ENCODE data around the gene MYD88. TPM values are rescaled to one million over a fixed set of nuclear protein-coding genes. Genes with fewer than 3 reads are reported as not detected.
A peak's percentile ranks its signal among the peaks of the same experiment; 100 is the strongest.

Gene MYD88
- polyA plus RNA-seq, 2 of the 4 experiments (the other 2 are of a cell fraction) = 16.8 to 22.3 TPM

DNA sequence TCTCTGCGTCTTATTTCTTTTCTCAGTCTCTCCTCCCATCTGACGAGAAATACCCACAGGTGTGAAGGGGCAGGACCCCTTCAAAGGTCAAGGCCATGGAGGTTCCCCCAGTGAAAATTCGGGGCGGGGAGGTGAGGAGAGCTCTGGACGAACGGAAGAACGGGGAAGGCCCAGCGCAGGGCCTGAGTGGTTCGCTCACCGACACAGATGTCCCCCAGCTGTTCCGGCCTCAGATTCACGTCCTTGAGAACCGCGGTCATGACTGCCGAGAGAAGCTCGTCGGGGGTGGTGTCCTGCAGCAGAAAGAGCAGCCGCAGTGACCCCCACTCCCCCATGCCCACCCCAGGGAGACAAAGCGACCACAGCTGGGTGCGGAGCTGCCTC is 2.1 kb upstream of the MYD88 start:
- H3K9me3 ChIP-seq = no peaks in the 10 kb centered on the region
- ATAC-seq (no peak), FAIRE-seq (no peak), DNase-seq (ENCODE audit: low read depth in 1 of 2, low spot score in 1 of 2) (no peak)
- ChIA-PET POLR2A (interaction anchor here (0.8 to 4.0 kb wide), 8 partner anchors 8 to 319 kb away, joined by 4 to 75 read pairs (median 8); partner anchors contain the start of genes ACVR2B, OXSR1 and XYLB), CTCF (interaction anchor here (1.0 to 3.0 kb wide), 5 partner anchors 8 to 345 kb away, joined by 3 to 19 read pairs (median 4); partner anchors contain the start of gene OXSR1)
- 3% methylated on average over 11 of the region's 20 CpGs for WGBS (ENCODE audit: missing lambda C conversion rate)
- H3K27ac ChIP-seq = peak overlapping the region; percentile 76 to 92
- H3K4me1 ChIP-seq = peaks cover 36% of the 10 kb centered on the region
- TF ChIP-seq, protein P1, sequence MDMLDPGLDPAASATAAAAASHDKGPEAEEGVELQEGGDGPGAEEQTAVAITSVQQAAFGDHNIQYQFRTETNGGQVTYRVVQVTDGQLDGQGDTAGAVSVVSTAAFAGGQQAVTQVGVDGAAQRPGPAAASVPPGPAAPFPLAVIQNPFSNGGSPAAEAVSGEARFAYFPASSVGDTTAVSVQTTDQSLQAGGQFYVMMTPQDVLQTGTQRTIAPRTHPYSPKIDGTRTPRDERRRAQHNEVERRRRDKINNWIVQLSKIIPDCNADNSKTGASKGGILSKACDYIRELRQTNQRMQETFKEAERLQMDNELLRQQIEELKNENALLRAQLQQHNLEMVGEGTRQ (IDR thresholded peaks at IDR 0.05) = no peak
- TF ChIP-seq SREBF2 (IDR thresholded peaks at IDR 0.05) = no peak
- TF ChIP-seq CHD4 (IDR thresholded peaks at IDR 0.05; ENCODE audit: borderline replicate concordance) = no peak
- no peak for TF ChIP-seq SMC3 (IDR thresholded peaks at IDR 0.05)
- no peak for TF ChIP-seq TFCP2L1 (CRISPR knock-in tag; IDR thresholded peaks at IDR 0.05)
- TF ChIP-seq KDM5A (IDR thresholded peaks at IDR 0.05) = no peak
- TF ChIP-seq CBX2 (IDR thresholded peaks at IDR 0.05; ENCODE audit: borderline replicate concordance, low read depth) = no peak
- TF ChIP-seq, protein P2, sequence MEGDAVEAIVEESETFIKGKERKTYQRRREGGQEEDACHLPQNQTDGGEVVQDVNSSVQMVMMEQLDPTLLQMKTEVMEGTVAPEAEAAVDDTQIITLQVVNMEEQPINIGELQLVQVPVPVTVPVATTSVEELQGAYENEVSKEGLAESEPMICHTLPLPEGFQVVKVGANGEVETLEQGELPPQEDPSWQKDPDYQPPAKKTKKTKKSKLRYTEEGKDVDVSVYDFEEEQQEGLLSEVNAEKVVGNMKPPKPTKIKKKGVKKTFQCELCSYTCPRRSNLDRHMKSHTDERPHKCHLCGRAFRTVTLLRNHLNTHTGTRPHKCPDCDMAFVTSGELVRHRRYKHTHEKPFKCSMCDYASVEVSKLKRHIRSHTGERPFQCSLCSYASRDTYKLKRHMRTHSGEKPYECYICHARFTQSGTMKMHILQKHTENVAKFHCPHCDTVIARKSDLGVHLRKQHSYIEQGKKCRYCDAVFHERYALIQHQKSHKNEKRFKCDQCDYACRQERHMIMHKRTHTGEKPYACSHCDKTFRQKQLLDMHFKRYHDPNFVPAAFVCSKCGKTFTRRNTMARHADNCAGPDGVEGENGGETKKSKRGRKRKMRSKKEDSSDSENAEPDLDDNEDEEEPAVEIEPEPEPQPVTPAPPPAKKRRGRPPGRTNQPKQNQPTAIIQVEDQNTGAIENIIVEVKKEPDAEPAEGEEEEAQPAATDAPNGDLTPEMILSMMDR (IDR thresholded peaks at IDR 0.05) = no peak
- TF ChIP-seq, protein P3, sequence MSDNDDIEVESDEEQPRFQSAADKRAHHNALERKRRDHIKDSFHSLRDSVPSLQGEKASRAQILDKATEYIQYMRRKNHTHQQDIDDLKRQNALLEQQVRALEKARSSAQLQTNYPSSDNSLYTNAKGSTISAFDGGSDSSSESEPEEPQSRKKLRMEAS (IDR thresholded peaks at IDR 0.05) = no peak
- TF ChIP-seq JUN (IDR thresholded peaks at IDR 0.05) = no peak
- no peak for TF ChIP-seq POLR2A (IDR thresholded peaks at IDR 0.05; ENCODE audit: low read length)
- H3K4me2 ChIP-seq = peak overlapping the region; percentile 85
- peak overlapping the region; percentile 81 for H3K4me3 ChIP-seq

DNA sequence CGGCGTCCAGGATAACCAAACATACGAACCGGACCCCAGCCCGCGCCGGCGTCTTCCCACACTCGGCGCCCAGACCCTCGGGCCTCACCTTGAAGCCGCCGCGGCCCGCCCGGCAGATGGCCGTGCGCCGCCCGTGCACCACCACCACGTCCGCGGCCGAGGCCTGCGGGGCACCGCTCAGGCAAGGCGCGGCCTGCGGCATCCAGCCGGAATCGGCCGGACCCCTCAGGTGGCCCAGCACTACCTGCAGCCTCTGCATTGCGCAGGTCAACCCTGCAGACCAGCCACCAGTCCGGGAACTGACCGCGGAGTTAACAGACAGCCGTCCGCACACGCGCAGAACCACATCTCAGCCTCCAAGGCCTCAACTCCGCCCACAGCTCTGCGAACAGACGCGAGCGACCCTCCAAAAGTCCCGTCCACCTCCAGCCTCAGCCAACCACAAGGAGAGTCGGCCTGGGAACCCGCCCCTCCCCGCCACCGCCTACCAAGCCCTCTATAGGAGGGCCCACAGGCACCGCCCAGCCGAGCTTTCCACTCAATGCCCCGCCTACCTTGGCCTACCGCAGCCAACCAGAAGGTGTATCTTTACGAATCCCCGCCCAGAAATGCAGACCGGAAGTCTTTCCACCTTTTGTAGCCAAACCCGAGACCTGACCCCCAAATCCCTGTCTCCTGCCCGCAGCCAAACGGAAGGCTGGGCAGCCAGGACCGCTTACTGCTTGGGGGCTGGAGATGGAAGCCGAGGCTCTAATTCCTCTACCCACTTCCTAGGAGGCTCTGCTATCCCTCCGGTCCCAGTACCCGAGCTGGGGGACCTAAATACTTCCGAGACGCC is 1.5 kb upstream of the MYD88 start, which contains the start of gene ACAA1:
Gene ACAA1, minus strand, starts transcription at position 351 of the 838 bp plus-strand sequence. Its CDS starts 92 bp downstream, at position 259.
- ATAC-seq (peak; percentile 87 to 96), DNase-seq (ENCODE audit: low read depth in 1 of 2, low spot score in 1 of 2) (peak; percentile 97 to 99), FAIRE-seq (peak; percentile 39)
- H3K9me3 ChIP-seq = no peaks in the 10 kb centered on the region
- ChIA-PET POLR2A (interaction anchor here (0.5 to 4.0 kb wide), 18 partner anchors 9 to 319 kb away, joined by 3 to 75 read pairs (median 5); partner anchors contain the start of genes ACVR2B, OXSR1, PLCD1 and XYLB), CTCF (interaction anchor here (0.8 to 3.0 kb wide), 7 partner anchors 9 to 344 kb away, joined by 3 to 19 read pairs (median 3); partner anchors contain the start of genes OXSR1 and XYLB)
- peaks cover 36% of the 10 kb centered on the region for H3K4me1 ChIP-seq
- peak within 1 kb of the TSS; percentile 81 for H3K4me3 ChIP-seq
- WGBS (ENCODE audit: missing lambda C conversion rate) = 2% methylated on average over 28 of the region's 66 CpGs
- peak; percentile 90 for TF ChIP-seq POLR2A (IDR thresholded peaks at IDR 0.05; ENCODE audit: low read length)
- no peak for TF ChIP-seq FOSB (CRISPR knock-in tag; IDR thresholded peaks at IDR 0.05)
- no peak for TF ChIP-seq CEBPB (IDR thresholded peaks at IDR 0.05)
- TF ChIP-seq, protein P4, sequence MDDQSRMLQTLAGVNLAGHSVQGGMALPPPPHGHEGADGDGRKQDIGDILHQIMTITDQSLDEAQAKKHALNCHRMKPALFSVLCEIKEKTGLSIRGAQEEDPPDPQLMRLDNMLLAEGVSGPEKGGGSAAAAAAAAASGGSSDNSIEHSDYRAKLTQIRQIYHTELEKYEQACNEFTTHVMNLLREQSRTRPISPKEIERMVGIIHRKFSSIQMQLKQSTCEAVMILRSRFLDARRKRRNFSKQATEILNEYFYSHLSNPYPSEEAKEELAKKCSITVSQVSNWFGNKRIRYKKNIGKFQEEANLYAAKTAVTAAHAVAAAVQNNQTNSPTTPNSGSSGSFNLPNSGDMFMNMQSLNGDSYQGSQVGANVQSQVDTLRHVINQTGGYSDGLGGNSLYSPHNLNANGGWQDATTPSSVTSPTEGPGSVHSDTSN (IDR thresholded peaks at IDR 0.05) = peak; percentile 49; the same call in 1 of the 2 replicates
- no peak for TF ChIP-seq HOXB5 (CRISPR knock-in tag; IDR thresholded peaks at IDR 0.05)
- peak; percentile 69; the same call in 1 of the 2 replicates for TF ChIP-seq PHF8 (IDR thresholded peaks at IDR 0.05; ENCODE audit: borderline replicate concordance, low read depth)
- TF ChIP-seq, protein P5, sequence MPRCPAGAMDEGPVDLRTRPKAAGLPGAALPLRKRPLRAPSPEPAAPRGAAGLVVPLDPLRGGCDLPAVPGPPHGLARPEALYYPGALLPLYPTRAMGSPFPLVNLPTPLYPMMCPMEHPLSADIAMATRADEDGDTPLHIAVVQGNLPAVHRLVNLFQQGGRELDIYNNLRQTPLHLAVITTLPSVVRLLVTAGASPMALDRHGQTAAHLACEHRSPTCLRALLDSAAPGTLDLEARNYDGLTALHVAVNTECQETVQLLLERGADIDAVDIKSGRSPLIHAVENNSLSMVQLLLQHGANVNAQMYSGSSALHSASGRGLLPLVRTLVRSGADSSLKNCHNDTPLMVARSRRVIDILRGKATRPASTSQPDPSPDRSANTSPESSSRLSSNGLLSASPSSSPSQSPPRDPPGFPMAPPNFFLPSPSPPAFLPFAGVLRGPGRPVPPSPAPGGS (IDR thresholded peaks at IDR 0.05) = peak; percentile 88
- peak in 1 of 2 experiments; percentile 73; a peak in 3 of 5 replicates for TF ChIP-seq JUN (IDR thresholded peaks at IDR 0.05)
- H3K4me2 ChIP-seq = peak within 1 kb of the TSS; percentile 95
- H3K27ac ChIP-seq = peak within 1 kb of the TSS; percentile 88 to 92
